ENCODE data around the gene ARHGEF7. TPM values are rescaled to one million over a fixed set of nuclear protein-coding genes. Genes with fewer than 3 reads are reported as not detected.
"Not testable (repeated sequence)": the region's sequence is repeated elsewhere in the genome, so short reads cannot be mapped to it uniquely, and the experiment has no call there.

Gene ARHGEF7
- total RNA-seq = 100 to 1,000 TPM; 124 to 132 TPM
- polyA plus RNA-seq = 10 to 100 TPM; 16.2 to 76.5 TPM
- long read RNA-seq, donor 1, partial matches to known transcripts = 54 of 80 reads
- long read RNA-seq, donor 1, other reads (novel, unspliced or antisense) = 26 of 80 reads
- long read RNA-seq, donor 2, partial matches to known transcripts = 15 of 47 reads
- long read RNA-seq, donor 2, other reads (novel, unspliced or antisense) = 32 of 47 reads

GRCh38 chr13:111115061-111115964 is at the start of gene ARHGEF7:
TSS of gene ARHGEF7 (plus strand) at chr13:111115310. CDS start at chr13:111115527, 217 bp downstream.
- ATAC-seq (ENCODE audit: low FRiP score) = no peak
- H3K27ac ChIP-seq (ENCODE audit: low read depth in 1 of 2, low read length in 2 of 2) = peak within 1 kb of the TSS; percentile 89 to 95
- peak in 1 of 2 donors; percentile 86 for DNase-seq
- H3K4me3 ChIP-seq (ENCODE audit: low read length in 2 of 2) = peak within 1 kb of the TSS; percentile 23 to 99
- H3K4me1 ChIP-seq (ENCODE audit: control insufficient read depth in 1 of 2, insufficient read depth in 2 of 2, low read length in 2 of 2) = peaks cover 0 to 2% of the 10 kb centered on the region in 2 donors
- intact Hi-C loops (cut with DNase I) = loop anchor here (2.0 to 10.0 kb wide), 4 partner anchors 37 to 169 kb away; no protein-coding TSS in a partner anchor
- H3K9me3 ChIP-seq (ENCODE audit: control insufficient read depth, low read length) = no peaks in the 10 kb centered on the region
- no peaks in the 10 kb centered on the region for H3K27me3 ChIP-seq (ENCODE audit: control insufficient read depth in 1 of 2, insufficient read depth in 2 of 2, low read length in 1 of 2)
- 0 to 1% methylated on average over 53 to 136 of the region's 137 CpGs for WGBS, 2 donors
- H3K36me3 ChIP-seq (ENCODE audit: control insufficient read depth in 1 of 2, insufficient read depth in 2 of 2, low read length in 1 of 2) = no peaks in the 10 kb centered on the region

- Histone ChIP-seq H3K9me3 (ENCODE audit: control insufficient read depth, low read length) (no peaks in the 10 kb centered on the region), H3K27ac (ENCODE audit: low read depth in 1 of 2, low read length in 2 of 2) (no peak overlapping the region), H3K4me1 (ENCODE audit: control insufficient read depth in 1 of 2, insufficient read depth in 2 of 2, low read length in 2 of 2) (no peaks in the 10 kb centered on the region), H3K27me3 (ENCODE audit: control insufficient read depth in 1 of 2, insufficient read depth in 2 of 2, low read length in 1 of 2) (no peaks in the 10 kb centered on the region), H3K36me3 (ENCODE audit: control insufficient read depth in 1 of 2, insufficient read depth in 2 of 2, low read length in 1 of 2) (no peaks in the 10 kb centered on the region), H3K4me3 (ENCODE audit: low read length in 2 of 2) (no peak overlapping the region)
- no peak for ATAC-seq (ENCODE audit: low FRiP score)
- intact Hi-C loops (cut with DNase I) = loop anchor here (2.0 to 10.0 kb wide), 4 partner anchors 47 to 389 kb away; no protein-coding TSS in a partner anchor
- 94 to 95% methylated on average over 12 of the region's 12 CpGs for WGBS, 2 donors
- no peak for DNase-seq
Observed at GRCh38 chr13:111065698-111066097, 49.4 kb upstream of the ARHGEF7 start.

- DNase-seq = no peak
Observed at GRCh38 chr13:111066544-111066943, 48.6 kb upstream of the ARHGEF7 start.

GRCh38 chr13:111068009-111068350 is 47.1 kb upstream of the ARHGEF7 start:
- Histone ChIP-seq H3K27ac (ENCODE audit: low read depth in 1 of 2, low read length in 2 of 2) (no peak overlapping the region), H3K27me3 (ENCODE audit: control insufficient read depth in 1 of 2, insufficient read depth in 2 of 2, low read length in 1 of 2) (no peaks in the 10 kb centered on the region), H3K36me3 (ENCODE audit: control insufficient read depth in 1 of 2, insufficient read depth in 2 of 2, low read length in 1 of 2) (no peaks in the 10 kb centered on the region), H3K9me3 (ENCODE audit: control insufficient read depth, low read length) (no peaks in the 10 kb centered on the region), H3K4me3 (ENCODE audit: low read length in 2 of 2) (no peak overlapping the region), H3K4me1 (ENCODE audit: control insufficient read depth in 1 of 2, insufficient read depth in 2 of 2, low read length in 2 of 2) (no peaks in the 10 kb centered on the region)
- no peak for ATAC-seq (ENCODE audit: low FRiP score)
- DNase-seq = no peak
- 11 to 18% methylated on average over 2 of the region's 2 CpGs for WGBS, 2 donors
- intact Hi-C loops (cut with DNase I) = loop anchor here (5.0 to 10.0 kb wide), 2 partner anchors 44 to 387 kb away; no protein-coding TSS in a partner anchor

More at GRCh38 chr13:111066544-111066943, 48.6 kb upstream of the ARHGEF7 start:
- H3K36me3 ChIP-seq (ENCODE audit: control insufficient read depth in 1 of 2, insufficient read depth in 2 of 2, low read length in 1 of 2) = no peaks in the 10 kb centered on the region
- H3K27me3 ChIP-seq (ENCODE audit: control insufficient read depth in 1 of 2, insufficient read depth in 2 of 2, low read length in 1 of 2) = no peaks in the 10 kb centered on the region
- intact Hi-C loops (cut with DNase I) = loop anchor here (2.0 to 10.0 kb wide), 4 partner anchors 46 to 388 kb away; no protein-coding TSS in a partner anchor
- H3K9me3 ChIP-seq (ENCODE audit: control insufficient read depth, low read length) = no peaks in the 10 kb centered on the region
- WGBS, 2 donors = 78 to 81% methylated on average over 22 of the region's 22 CpGs
- H3K4me3 ChIP-seq (ENCODE audit: low read length in 2 of 2) = no peak overlapping the region
- no peaks in the 10 kb centered on the region for H3K4me1 ChIP-seq (ENCODE audit: control insufficient read depth in 1 of 2, insufficient read depth in 2 of 2, low read length in 2 of 2)
- H3K27ac ChIP-seq (ENCODE audit: low read depth in 1 of 2, low read length in 2 of 2) = no peak overlapping the region
- no peak for ATAC-seq (ENCODE audit: low FRiP score)

GRCh38 chr13:111071120-111071519 is 44.0 kb upstream of the ARHGEF7 start:
- ATAC-seq (ENCODE audit: low FRiP score); H3K4me3 ChIP-seq (ENCODE audit: low read length in 2 of 2); H3K36me3 ChIP-seq (ENCODE audit: control insufficient read depth in 1 of 2, insufficient read depth in 2 of 2, low read length in 1 of 2); H3K4me1 ChIP-seq (ENCODE audit: control insufficient read depth in 1 of 2, insufficient read depth in 2 of 2, low read length in 2 of 2); H3K27ac ChIP-seq (ENCODE audit: low read depth in 1 of 2, low read length in 2 of 2); H3K27me3 ChIP-seq (ENCODE audit: control insufficient read depth in 1 of 2, insufficient read depth in 2 of 2, low read length in 1 of 2); DNase-seq; intact Hi-C loops (cut with DNase I); H3K9me3 ChIP-seq (ENCODE audit: control insufficient read depth, low read length): not testable (repeated sequence)
- WGBS, 2 donors = 66 to 69% methylated on average over 4 of the region's 4 CpGs

- H3K9me3 ChIP-seq (ENCODE audit: control insufficient read depth, low read length); DNase-seq; H3K27ac ChIP-seq (ENCODE audit: low read depth in 1 of 2, low read length in 2 of 2); H3K36me3 ChIP-seq (ENCODE audit: control insufficient read depth in 1 of 2, insufficient read depth in 2 of 2, low read length in 1 of 2); intact Hi-C loops (cut with DNase I); H3K4me3 ChIP-seq (ENCODE audit: low read length in 2 of 2); H3K27me3 ChIP-seq (ENCODE audit: control insufficient read depth in 1 of 2, insufficient read depth in 2 of 2, low read length in 1 of 2); H3K4me1 ChIP-seq (ENCODE audit: control insufficient read depth in 1 of 2, insufficient read depth in 2 of 2, low read length in 2 of 2); ATAC-seq (ENCODE audit: low FRiP score): not testable (repeated sequence)
- 58 to 67% methylated on average over 7 of the region's 7 CpGs for whole genome bisulfite sequencing, 2 donors
Observed at GRCh38 chr13:111071526-111071925, 43.6 kb upstream of the ARHGEF7 start.

- WGBS, 2 donors = 92 to 95% methylated on average over 3 of the region's 3 CpGs
Observed at GRCh38 chr13:111074826-111075225, 40.3 kb upstream of the ARHGEF7 start.

GRCh38 chr13:111076155-111077013 is 38.7 kb upstream of the ARHGEF7 start:
- WGBS, 2 donors = 91 to 97% methylated on average over 11 of the region's 11 CpGs
- Histone ChIP-seq H3K27me3 (ENCODE audit: control insufficient read depth in 1 of 2, insufficient read depth in 2 of 2, low read length in 1 of 2) (no peaks in the 10 kb centered on the region), H3K4me3 (ENCODE audit: low read length in 2 of 2) (no peak overlapping the region), H3K9me3 (ENCODE audit: control insufficient read depth, low read length) (peaks cover 1% of the 10 kb centered on the region), H3K36me3 (ENCODE audit: control insufficient read depth in 1 of 2, insufficient read depth in 2 of 2, low read length in 1 of 2) (no peaks in the 10 kb centered on the region), H3K27ac (ENCODE audit: low read depth in 1 of 2, low read length in 2 of 2) (no peak overlapping the region), H3K4me1 (ENCODE audit: control insufficient read depth in 1 of 2, insufficient read depth in 2 of 2, low read length in 2 of 2) (no peaks in the 10 kb centered on the region)
- ATAC-seq (ENCODE audit: low FRiP score) = no peak
- intact Hi-C loops (cut with DNase I) = no loop called here
- no peak for DNase-seq

More at GRCh38 chr13:111074826-111075225, 40.3 kb upstream of the ARHGEF7 start:
- Histone ChIP-seq H3K4me1 (ENCODE audit: control insufficient read depth in 1 of 2, insufficient read depth in 2 of 2, low read length in 2 of 2) (no peaks in the 10 kb centered on the region), H3K27ac (ENCODE audit: low read depth in 1 of 2, low read length in 2 of 2) (no peak overlapping the region), H3K27me3 (ENCODE audit: control insufficient read depth in 1 of 2, insufficient read depth in 2 of 2, low read length in 1 of 2) (no peaks in the 10 kb centered on the region), H3K36me3 (ENCODE audit: control insufficient read depth in 1 of 2, insufficient read depth in 2 of 2, low read length in 1 of 2) (no peaks in the 10 kb centered on the region), H3K9me3 (ENCODE audit: control insufficient read depth, low read length) (peaks cover 1% of the 10 kb centered on the region), H3K4me3 (ENCODE audit: low read length in 2 of 2) (no peak overlapping the region)
- no peak for DNase-seq
- no peak for ATAC-seq (ENCODE audit: low FRiP score)
- intact Hi-C loops (cut with DNase I) = no loop called here
